GM20431 (cell line): ENCODE results near the gene RNF180.
"Not testable (repeated sequence)": the region's sequence is repeated elsewhere in the genome, so short reads cannot be mapped to it uniquely, and the experiment has no call there.

ENCODE experiments used
- in situ Hi-C: fragments of 300-500 bp; cut with MseI, MboI; formaldehyde crosslinking; loops from one replicate; pipeline ENCODE4 v1.15.0; 2020; ENCODE audit warnings: low sequenced_read_pairs; ENCODE audit not compliant: unreplicated experiment

The RNF180 gene

GRCh38 chr5:64260756-64261155 is 95.1 kb downstream of the RNF180 start:
- in situ Hi-C loops = no loop called here

GRCh38 chr5:64269164-64269563 is 103.5 kb downstream of the RNF180 start:
- in situ Hi-C loops = no loop called here

GRCh38 chr5:64273276-64273675 is 107.6 kb downstream of the RNF180 start:
- in situ Hi-C loops = no loop called here

GRCh38 chr5:64285188-64286130 is 119.8 kb downstream of the RNF180 start:
- in situ Hi-C loops = no loop called here

- in situ Hi-C loops = no loop called here
Observed at GRCh38 chr5:64286381-64286780, 120.7 kb downstream of the RNF180 start.

- in situ Hi-C loops = not testable (repeated sequence)
Observed at GRCh38 chr5:64288496-64288895, 122.9 kb downstream of the RNF180 start.

GRCh38 chr5:64292611-64293215 is 127.1 kb downstream of the RNF180 start:
- in situ Hi-C loops = no loop called here

- in situ Hi-C loops = no loop called here
Observed at GRCh38 chr5:64295101-64295500, 129.5 kb downstream of the RNF180 start.

GRCh38 chr5:64298586-64298985 is 132.9 kb downstream of the RNF180 start:
- in situ Hi-C loops = no loop called here

GRCh38 chr5:64299805-64300204 is 134.2 kb downstream of the RNF180 start:
- in situ Hi-C loops = no loop called here

GRCh38 chr5:64301566-64301965 is 135.9 kb downstream of the RNF180 start:
- in situ Hi-C loops = no loop called here

- in situ Hi-C loops = no loop called here
Observed at GRCh38 chr5:64308135-64308534, 142.5 kb downstream of the RNF180 start.

GRCh38 chr5:64312491-64312890 is 146.8 kb downstream of the RNF180 start:
- in situ Hi-C loops = no loop called here

GRCh38 chr5:64315778-64316177 is 150.1 kb downstream of the RNF180 start:
- in situ Hi-C loops = no loop called here

- in situ Hi-C loops = no loop called here
Observed at GRCh38 chr5:64318175-64318574, 152.5 kb downstream of the RNF180 start.

- in situ Hi-C loops = no loop called here
Observed at GRCh38 chr5:64323591-64323990, 157.9 kb downstream of the RNF180 start.

- in situ Hi-C loops = no loop called here
Observed at GRCh38 chr5:64330728-64331231, 165.1 kb downstream of the RNF180 start.

GRCh38 chr5:64331597-64332277 is 166.1 kb downstream of the RNF180 start:
- in situ Hi-C loops = no loop called here

- in situ Hi-C loops = no loop called here
Observed at GRCh38 chr5:64333886-64334285, 168.2 kb downstream of the RNF180 start.

GRCh38 chr5:64339769-64340168 is 174.1 kb downstream of the RNF180 start:
- in situ Hi-C loops = no loop called here

GRCh38 chr5:64340293-64340692 is 174.7 kb downstream of the RNF180 start:
- in situ Hi-C loops = no loop called here
